C4-2B (cell line): ENCODE data around the gene RING1.

ENCODE experiments used
- H3K27ac ChIP-seq: fragments of 450-650 bp; 2 replicates; pipeline ENCODE4 v1.5.1; 2017
- ZFX ChIP-seq: fragments of 450-650 bp; IDR thresholded peaks from 2 replicates; pipeline ENCODE4 v1.6.1; 2017
- TF ChIP-seq, protein P1 (sequence below): fragments of 450-650 bp; conservative IDR thresholded peaks from 2 replicates; pipeline ENCODE4 v1.5.1; 2017; ENCODE audit warnings: mild to moderate bottlenecking

The RING1 gene

GRCh38 chr6:33173535-33174180 lies 34.6 kb upstream of the RING1 start:
- no peak for TF ChIP-seq ZFX
- TF ChIP-seq, protein P1, sequence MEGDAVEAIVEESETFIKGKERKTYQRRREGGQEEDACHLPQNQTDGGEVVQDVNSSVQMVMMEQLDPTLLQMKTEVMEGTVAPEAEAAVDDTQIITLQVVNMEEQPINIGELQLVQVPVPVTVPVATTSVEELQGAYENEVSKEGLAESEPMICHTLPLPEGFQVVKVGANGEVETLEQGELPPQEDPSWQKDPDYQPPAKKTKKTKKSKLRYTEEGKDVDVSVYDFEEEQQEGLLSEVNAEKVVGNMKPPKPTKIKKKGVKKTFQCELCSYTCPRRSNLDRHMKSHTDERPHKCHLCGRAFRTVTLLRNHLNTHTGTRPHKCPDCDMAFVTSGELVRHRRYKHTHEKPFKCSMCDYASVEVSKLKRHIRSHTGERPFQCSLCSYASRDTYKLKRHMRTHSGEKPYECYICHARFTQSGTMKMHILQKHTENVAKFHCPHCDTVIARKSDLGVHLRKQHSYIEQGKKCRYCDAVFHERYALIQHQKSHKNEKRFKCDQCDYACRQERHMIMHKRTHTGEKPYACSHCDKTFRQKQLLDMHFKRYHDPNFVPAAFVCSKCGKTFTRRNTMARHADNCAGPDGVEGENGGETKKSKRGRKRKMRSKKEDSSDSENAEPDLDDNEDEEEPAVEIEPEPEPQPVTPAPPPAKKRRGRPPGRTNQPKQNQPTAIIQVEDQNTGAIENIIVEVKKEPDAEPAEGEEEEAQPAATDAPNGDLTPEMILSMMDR = no peak

DNA sequence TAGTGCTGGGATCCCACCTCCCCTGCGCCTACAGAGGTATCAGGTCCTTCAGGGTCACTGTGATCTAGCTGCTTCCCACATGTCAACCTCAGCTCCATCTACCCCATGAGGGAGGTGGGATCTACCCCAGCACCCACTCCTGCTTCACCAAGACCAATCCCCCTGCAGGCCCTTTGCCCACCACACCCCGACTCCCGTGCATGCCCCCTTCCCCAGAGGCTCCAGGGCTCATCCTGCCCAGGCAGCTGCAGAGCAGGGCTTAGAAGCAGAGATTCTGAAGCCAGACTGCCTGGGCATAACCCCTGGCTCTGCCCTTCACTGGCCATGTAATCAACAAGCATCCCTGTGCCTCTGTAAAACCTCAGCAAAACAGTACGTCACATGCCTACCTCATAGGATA lies 33.5 kb upstream of the RING1 start:
- TF ChIP-seq, protein P1 = no peak
- no peak for TF ChIP-seq ZFX
- H3K27ac ChIP-seq = no peak overlapping the region

More at GRCh38 chr6:33173535-33174180, 34.6 kb upstream of the RING1 start:
- no peak overlapping the region for H3K27ac ChIP-seq

- no peak overlapping the region for H3K27ac ChIP-seq
- TF ChIP-seq, protein P1 = no peak
- TF ChIP-seq ZFX = no peak
These were observed 32.7 kb upstream of the RING1 start for GRCh38 chr6:33175436-33176069.

- no peak overlapping the region for H3K27ac ChIP-seq
- TF ChIP-seq, protein P1 = no peak
- no peak for TF ChIP-seq ZFX
These were observed 31.4 kb upstream of the RING1 start for GRCh38 chr6:33176906-33177305.

- TF ChIP-seq, protein P1 = no peak
- no peak for TF ChIP-seq ZFX
- H3K27ac ChIP-seq = no peak overlapping the region
These were observed 30.5 kb upstream of the RING1 start for GRCh38 chr6:33177552-33178446.

- H3K27ac ChIP-seq = no peak overlapping the region
- TF ChIP-seq, protein P1 = no peak
- TF ChIP-seq ZFX = no peak
These were observed 29.4 kb upstream of the RING1 start for GRCh38 chr6:33178755-33179475.
